Choroid plexus epithelial cell (primary cell): ENCODE results near the gene KMT2B.
"Not testable (repeated sequence)": the region's sequence is repeated elsewhere in the genome, so short reads cannot be mapped to it uniquely, and the experiment has no call there.

Experiments
- DNase-seq: peaks from one replicate; pipeline ENCODE4 v3.0.0-alpha.2; 2010; ENCODE audit warnings: low read depth
- H3K4me3 ChIP-seq: 2 replicates; pipeline ENCODE4 v1.5.1; 2011; ENCODE audit warnings: low read depth, mild to moderate bottlenecking, control low read depth, low read length, moderate library complexity
- TF ChIP-seq, protein P1 (sequence below): conservative IDR thresholded peaks from 2 replicates; pipeline ENCODE4 v1.5.1; 2011; ENCODE audit warnings: low read depth, mild to moderate bottlenecking, control low read depth, inconsistent platforms, low read length, moderate library complexity

The KMT2B gene

DNA sequence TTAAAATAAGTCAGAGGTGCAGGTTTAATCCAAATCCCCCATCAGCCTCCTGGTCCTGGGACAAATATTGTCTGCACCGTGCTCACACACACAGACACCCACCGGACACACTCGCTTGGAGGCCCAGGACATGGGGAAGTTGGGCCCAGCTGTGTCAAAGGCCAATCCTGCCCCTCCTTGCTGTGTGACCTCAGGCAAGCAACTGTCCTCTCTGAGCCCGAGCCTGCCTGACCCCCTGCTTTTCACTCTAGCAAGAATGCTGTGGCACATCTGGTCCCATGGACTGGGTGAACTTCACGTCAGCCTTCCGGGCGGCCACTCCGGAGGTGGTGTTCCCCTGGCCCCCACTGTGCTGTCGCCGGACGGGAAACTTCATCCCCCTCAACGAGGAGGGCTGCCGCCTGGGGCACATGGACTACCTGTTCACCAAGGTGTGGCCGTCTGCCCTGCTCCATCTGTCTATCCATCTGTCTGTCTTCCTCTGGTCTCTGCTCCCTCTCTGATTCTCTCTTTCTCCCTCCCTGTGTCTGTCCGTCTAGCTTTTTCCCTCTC is 42.1 kb upstream of the KMT2B start:
- TF ChIP-seq, protein P1, sequence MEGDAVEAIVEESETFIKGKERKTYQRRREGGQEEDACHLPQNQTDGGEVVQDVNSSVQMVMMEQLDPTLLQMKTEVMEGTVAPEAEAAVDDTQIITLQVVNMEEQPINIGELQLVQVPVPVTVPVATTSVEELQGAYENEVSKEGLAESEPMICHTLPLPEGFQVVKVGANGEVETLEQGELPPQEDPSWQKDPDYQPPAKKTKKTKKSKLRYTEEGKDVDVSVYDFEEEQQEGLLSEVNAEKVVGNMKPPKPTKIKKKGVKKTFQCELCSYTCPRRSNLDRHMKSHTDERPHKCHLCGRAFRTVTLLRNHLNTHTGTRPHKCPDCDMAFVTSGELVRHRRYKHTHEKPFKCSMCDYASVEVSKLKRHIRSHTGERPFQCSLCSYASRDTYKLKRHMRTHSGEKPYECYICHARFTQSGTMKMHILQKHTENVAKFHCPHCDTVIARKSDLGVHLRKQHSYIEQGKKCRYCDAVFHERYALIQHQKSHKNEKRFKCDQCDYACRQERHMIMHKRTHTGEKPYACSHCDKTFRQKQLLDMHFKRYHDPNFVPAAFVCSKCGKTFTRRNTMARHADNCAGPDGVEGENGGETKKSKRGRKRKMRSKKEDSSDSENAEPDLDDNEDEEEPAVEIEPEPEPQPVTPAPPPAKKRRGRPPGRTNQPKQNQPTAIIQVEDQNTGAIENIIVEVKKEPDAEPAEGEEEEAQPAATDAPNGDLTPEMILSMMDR, result no peak
- no peak overlapping the region for H3K4me3 ChIP-seq
- no peak for DNase-seq

DNA sequence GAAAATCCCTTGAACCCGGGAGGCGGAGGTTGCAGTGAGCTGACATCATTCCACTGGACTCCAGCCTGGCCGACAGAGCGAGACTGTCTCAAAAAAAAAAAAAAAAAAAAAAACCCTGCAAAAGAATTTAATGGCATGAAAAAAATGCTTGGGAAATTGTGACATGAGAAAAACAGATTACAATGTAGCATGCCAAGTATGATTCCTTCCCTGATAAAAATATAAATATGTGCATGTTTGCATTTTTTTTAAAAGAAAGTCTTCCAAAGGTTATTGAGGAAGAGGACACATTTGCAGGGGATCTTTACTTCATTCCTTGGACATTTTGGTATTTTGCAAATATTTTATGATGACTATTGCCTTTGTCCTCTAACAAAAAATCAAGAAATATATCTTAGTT is 28.0 kb upstream of the KMT2B start:
- H3K4me3 ChIP-seq, result no peak overlapping the region
- no peak for DNase-seq

DNA sequence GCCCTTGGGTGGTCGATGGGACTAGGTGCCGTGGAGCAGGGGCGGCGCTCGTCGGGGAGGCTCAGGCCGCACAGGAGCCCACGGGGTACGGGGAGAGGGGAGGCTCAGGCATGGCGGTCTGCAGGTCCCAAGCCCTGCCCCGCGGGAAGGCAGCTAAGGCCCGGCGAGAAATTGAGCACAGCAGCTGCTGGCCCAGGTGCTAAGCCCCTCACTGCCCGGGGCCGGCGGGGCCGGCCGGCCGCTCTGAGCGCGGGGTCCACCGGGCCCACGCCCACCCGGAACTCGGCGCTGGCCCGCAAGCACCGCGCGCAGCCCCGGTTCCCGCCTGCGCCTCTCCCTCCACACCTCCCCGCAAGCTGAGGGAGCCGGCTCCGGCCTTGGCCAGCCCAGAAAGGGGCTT is 26.7 kb upstream of the KMT2B start:
- DNase-seq, H3K4me3 ChIP-seq: not testable (repeated sequence)

More for the DNA sequence above, 28.0 kb upstream of the KMT2B start:
- TF ChIP-seq, protein P1, result no peak

DNA sequence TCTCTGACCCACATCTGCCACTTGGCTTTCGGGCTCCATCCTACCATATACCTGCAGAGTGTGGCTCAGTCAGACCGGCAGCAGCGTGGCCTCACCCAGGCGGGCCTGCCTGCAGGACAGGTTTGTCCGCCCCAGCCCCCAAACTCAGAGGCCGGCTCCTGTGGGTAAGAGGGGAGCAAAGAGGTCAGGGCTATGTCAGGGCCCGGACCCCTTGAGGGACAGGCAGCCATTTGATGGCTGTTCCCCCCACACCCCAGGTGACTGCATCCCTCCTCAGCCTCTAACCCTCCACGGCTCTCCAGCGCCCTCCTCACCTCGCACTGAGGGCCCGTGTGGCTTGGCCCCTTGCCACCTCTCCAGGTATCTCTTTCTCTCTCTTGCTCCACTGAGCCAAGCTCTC is 25.8 kb upstream of the KMT2B start:
- TF ChIP-seq, protein P1, result no peak
- DNase-seq, result no peak
- H3K4me3 ChIP-seq, result no peak overlapping the region

DNA sequence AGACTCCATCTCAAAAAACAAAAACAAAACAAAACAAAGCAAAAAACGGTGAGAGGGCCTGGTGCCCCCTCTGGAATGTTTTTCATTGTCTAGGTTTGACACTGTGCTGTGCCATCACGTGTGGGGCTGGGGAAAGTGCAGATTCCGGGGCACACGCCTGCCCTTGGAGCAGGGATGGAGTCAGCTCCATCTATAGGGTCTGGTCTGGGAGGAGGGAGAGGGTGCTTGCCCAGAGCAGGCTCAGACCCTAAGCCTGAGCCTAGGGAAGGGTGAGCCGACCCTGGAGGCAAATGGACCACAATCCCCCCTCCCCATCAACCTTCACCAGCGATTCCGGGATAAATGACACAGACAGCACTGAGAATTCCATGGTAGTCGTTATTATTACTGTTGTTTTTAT is 24.4 kb upstream of the KMT2B start:
- TF ChIP-seq, protein P1, result no peak
- no peak for DNase-seq
- H3K4me3 ChIP-seq, result no peak overlapping the region

DNA sequence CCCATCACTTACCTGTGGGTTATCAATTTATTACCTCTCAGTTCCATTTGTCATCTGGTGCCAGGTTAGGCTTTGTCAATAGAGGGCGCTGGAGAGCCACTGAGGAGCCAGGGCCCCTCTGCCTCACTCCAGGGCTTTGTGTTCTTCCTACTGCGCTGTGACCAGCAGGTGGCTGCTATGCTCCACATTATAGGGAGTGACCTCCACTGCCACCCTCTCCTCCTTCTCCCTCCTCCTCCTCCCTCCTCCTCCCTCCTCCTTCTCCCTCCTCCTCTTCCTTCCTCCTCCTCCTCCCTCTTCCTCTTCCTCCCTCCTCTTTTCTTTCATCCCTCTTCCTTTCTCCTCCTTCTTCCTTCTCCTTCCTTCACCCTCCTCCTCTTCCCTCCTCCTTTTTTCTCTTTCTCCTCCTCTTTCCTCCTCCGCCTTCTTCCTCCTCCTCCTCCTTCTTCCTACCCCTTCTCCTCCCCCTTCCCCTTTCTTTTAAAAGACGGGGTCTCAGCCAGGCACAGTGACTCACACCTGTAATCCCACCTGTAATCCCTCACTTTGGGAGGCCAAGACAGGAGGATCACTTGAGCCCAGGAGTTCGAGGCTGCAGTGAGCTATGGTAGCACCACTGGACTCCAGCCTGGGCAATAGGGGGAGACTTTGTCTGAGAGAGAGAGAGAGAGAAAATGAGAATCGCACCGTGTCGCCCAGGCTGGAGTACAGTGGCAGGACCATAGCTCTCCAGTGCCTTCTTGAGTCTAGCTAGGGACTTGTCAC is 23.8 kb upstream of the KMT2B start:
- DNase-seq, result peak; percentile 87
- H3K4me3 ChIP-seq, result no peak overlapping the region
- TF ChIP-seq, protein P1, result peak; percentile 98

DNA sequence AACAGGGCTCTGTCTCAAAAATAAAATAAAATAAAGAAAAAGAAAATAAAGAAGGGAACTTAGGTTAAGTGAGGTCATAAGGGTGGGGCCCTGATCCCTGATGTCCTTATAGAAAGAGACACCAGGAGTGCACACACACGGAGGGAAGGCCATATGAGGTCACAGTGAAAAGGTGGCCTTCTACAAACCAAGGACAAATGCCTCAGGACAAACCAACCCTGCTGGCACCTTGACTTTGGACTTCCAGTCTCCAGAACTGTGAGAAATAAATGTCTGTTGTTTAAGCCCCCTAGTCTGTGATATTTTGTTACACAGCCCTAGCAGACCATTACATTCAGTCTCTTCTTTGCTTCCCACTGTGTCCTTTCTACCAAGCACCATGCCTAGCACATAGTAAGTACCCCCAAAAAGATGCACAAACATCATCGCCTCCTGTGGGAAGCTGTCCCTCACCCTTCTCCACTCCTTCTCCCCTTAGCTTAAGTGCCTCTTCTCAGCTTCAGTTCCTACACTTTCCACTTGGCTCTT is 21.8 kb upstream of the KMT2B start:
- H3K4me3 ChIP-seq, result no peak overlapping the region
- TF ChIP-seq, protein P1, result no peak
- DNase-seq, result no peak
